Stimulated activated memory B cell treated with anti-CD40 and anti-IgM and Interleukin-4, amounts not matched to agents 10 μg/mL and 1 μg/mL and 100 μg/mL, for 72 hours (primary cell): ENCODE measurements around the gene ELP4.

Experiments
- ATAC-seq: fragments of 150-1000 bp; cut with Tn5 transposase; 2 replicates; pipeline ENCODE4 v1.10.0; 2021
- H3K27ac Mint-ChIP-seq: one replicate; pipeline ENCODE4 v1.8.0; 2022; ENCODE audit warnings: mild to moderate bottlenecking, mixed read lengths
- H3K27me3 Mint-ChIP-seq: one replicate; pipeline ENCODE4 v1.8.0; 2022; ENCODE audit warnings: mixed read lengths
- H3K36me3 Mint-ChIP-seq: one replicate; pipeline ENCODE4 v1.8.0; 2022; ENCODE audit warnings: mixed read lengths
- H3K4me1 Mint-ChIP-seq: one replicate; pipeline ENCODE4 v1.8.0; 2022; ENCODE audit warnings: mixed read lengths
- H3K4me3 Mint-ChIP-seq: one replicate; pipeline ENCODE4 v1.8.0; 2022; ENCODE audit warnings: mild to moderate bottlenecking, moderate library complexity, mixed read lengths
- H3K9me3 Mint-ChIP-seq: one replicate; pipeline ENCODE4 v1.8.0; 2022; ENCODE audit warnings: mixed read lengths

The ELP4 gene

GRCh38 chr11:31824879-31825837 lies 315.6 kb downstream of the ELP4 start:
- no peak overlapping the region for H3K4me3 Mint-ChIP-seq
- no peaks in the 10 kb centered on the region for H3K9me3 Mint-ChIP-seq
- H3K27me3 Mint-ChIP-seq, result peaks cover 92% of the 10 kb centered on the region
- no peaks in the 10 kb centered on the region for H3K36me3 Mint-ChIP-seq
- H3K27ac Mint-ChIP-seq, result no peak overlapping the region
- no peak for ATAC-seq
- H3K4me1 Mint-ChIP-seq, result peaks cover 5% of the 10 kb centered on the region

- peak; percentile 16 for ATAC-seq
- Mint-ChIP-seq H3K4me1 (peaks cover 5% of the 10 kb centered on the region), H3K36me3 (no peaks in the 10 kb centered on the region), H3K27me3 (peaks cover 84% of the 10 kb centered on the region), H3K9me3 (no peaks in the 10 kb centered on the region), H3K4me3 (no peak overlapping the region), H3K27ac (no peak overlapping the region)
These were observed 316.4 kb downstream of the ELP4 start for GRCh38 chr11:31825838-31826484.

- ATAC-seq, result no peak
- H3K27me3 Mint-ChIP-seq, result peaks cover 76% of the 10 kb centered on the region
These were observed 317.2 kb downstream of the ELP4 start for GRCh38 chr11:31826536-31827438.

GRCh38 chr11:31827455-31828206 lies 318.1 kb downstream of the ELP4 start:
- no peaks in the 10 kb centered on the region for H3K36me3 Mint-ChIP-seq
- H3K4me1 Mint-ChIP-seq, result peaks cover 5% of the 10 kb centered on the region
- no peak for ATAC-seq
- no peak overlapping the region for H3K27ac Mint-ChIP-seq
- H3K4me3 Mint-ChIP-seq, result no peak overlapping the region
- H3K9me3 Mint-ChIP-seq, result no peaks in the 10 kb centered on the region
- peaks cover 67% of the 10 kb centered on the region for H3K27me3 Mint-ChIP-seq

More at GRCh38 chr11:31826536-31827438, 317.2 kb downstream of the ELP4 start:
- Mint-ChIP-seq H3K4me1 (peaks cover 5% of the 10 kb centered on the region), H3K4me3 (no peak overlapping the region), H3K27ac (no peak overlapping the region), H3K36me3 (no peaks in the 10 kb centered on the region), H3K9me3 (no peaks in the 10 kb centered on the region)

- no peaks in the 10 kb centered on the region for H3K9me3 Mint-ChIP-seq
- no peak overlapping the region for H3K27ac Mint-ChIP-seq
- no peak for ATAC-seq
- H3K36me3 Mint-ChIP-seq, result no peaks in the 10 kb centered on the region
- no peak overlapping the region for H3K4me3 Mint-ChIP-seq
- peaks cover 61% of the 10 kb centered on the region for H3K27me3 Mint-ChIP-seq
- H3K4me1 Mint-ChIP-seq, result peaks cover 5% of the 10 kb centered on the region
These were observed 318.6 kb downstream of the ELP4 start for GRCh38 chr11:31828217-31828616.

GRCh38 chr11:31830406-31830805 lies 320.8 kb downstream of the ELP4 start:
- Mint-ChIP-seq H3K9me3 (no peaks in the 10 kb centered on the region), H3K27me3 (peaks cover 39% of the 10 kb centered on the region), H3K36me3 (no peaks in the 10 kb centered on the region), H3K4me3 (no peak overlapping the region), H3K27ac (no peak overlapping the region), H3K4me1 (no peaks in the 10 kb centered on the region)
- no peak for ATAC-seq

GRCh38 chr11:31834237-31834636 lies 324.7 kb downstream of the ELP4 start:
- ATAC-seq, result no peak
- H3K36me3 Mint-ChIP-seq, result no peaks in the 10 kb centered on the region
- H3K4me1 Mint-ChIP-seq, result no peaks in the 10 kb centered on the region
- no peak overlapping the region for H3K4me3 Mint-ChIP-seq
- no peaks in the 10 kb centered on the region for H3K9me3 Mint-ChIP-seq
- H3K27me3 Mint-ChIP-seq, result peaks cover 5% of the 10 kb centered on the region
- no peak overlapping the region for H3K27ac Mint-ChIP-seq
